ENCODE measurements around the gene VPS26B. TPM values are rescaled to one million over a fixed set of nuclear protein-coding genes. Genes with fewer than 3 reads are reported as not detected.

Gene VPS26B
- total RNA-seq, 1 donor from 2014 or later: 46.6 TPM

GRCh38 chr11:134235399-134235798 is 10.9 kb downstream of the VPS26B start:
- no peak overlapping the region for H3K4me3 Mint-ChIP-seq (ENCODE audit: unreplicated experiment)
- H3K4me1 Mint-ChIP-seq (ENCODE audit: low read depth, unreplicated experiment): peaks cover 16% of the 10 kb centered on the region
- H3K36me3 Mint-ChIP-seq (ENCODE audit: low read depth, unreplicated experiment): peaks cover 7% of the 10 kb centered on the region
- H4K20me1 ChIP-seq (ENCODE audit: insufficient read depth, low read length): peaks cover 44% of the 10 kb centered on the region
- DNase-seq (ENCODE audit: low read depth) (no peak), FAIRE-seq (no peak)
- H3K27ac ChIP-seq (ENCODE audit: low read depth, low read length): no peak overlapping the region
- peaks cover 34% of the 10 kb centered on the region for H3K79me2 ChIP-seq (ENCODE audit: insufficient read depth, low read length)
- no peaks in the 10 kb centered on the region for H3K9me3 Mint-ChIP-seq (ENCODE audit: unreplicated experiment)
- H3K27me3 Mint-ChIP-seq (ENCODE audit: low read depth, unreplicated experiment): no peaks in the 10 kb centered on the region
- H3K27ac Mint-ChIP-seq (ENCODE audit: unreplicated experiment): no peak overlapping the region
- H3K4me1 ChIP-seq (ENCODE audit: insufficient read depth, low read length): no peaks in the 10 kb centered on the region
- H3K4me2 ChIP-seq (ENCODE audit: low read length): no peak overlapping the region
- no peak overlapping the region for H3K9ac ChIP-seq (ENCODE audit: low read length)
- H3K4me3 ChIP-seq (ENCODE audit: insufficient read depth, low read depth, low read length): no peak overlapping the region
- H3K27me3 ChIP-seq (ENCODE audit: insufficient read depth, low read length): no peaks in the 10 kb centered on the region
- H3K36me3 ChIP-seq (ENCODE audit: insufficient read depth, low read length): peaks cover 8% of the 10 kb centered on the region
- TF ChIP-seq CTCF (IDR thresholded peaks at IDR 0.05; ENCODE audit: insufficient read depth, low read depth, low read length): no peak
- no peak overlapping the region for H2AFZ ChIP-seq (ENCODE audit: low read depth, low read length)
- H3K9me3 ChIP-seq (ENCODE audit: insufficient read depth, low read depth, low read length): no peaks in the 10 kb centered on the region

GRCh38 chr11:134236834-134237556 is 12.5 kb downstream of the VPS26B start:
- Mint-ChIP-seq H3K4me3 (ENCODE audit: unreplicated experiment) (no peak overlapping the region), H3K36me3 (ENCODE audit: low read depth, unreplicated experiment) (peaks cover 4% of the 10 kb centered on the region), H3K27ac (ENCODE audit: unreplicated experiment) (no peak overlapping the region), H3K4me1 (ENCODE audit: low read depth, unreplicated experiment) (peaks cover 15% of the 10 kb centered on the region), H3K9me3 (ENCODE audit: unreplicated experiment) (no peaks in the 10 kb centered on the region), H3K27me3 (ENCODE audit: low read depth, unreplicated experiment) (no peaks in the 10 kb centered on the region)
- Histone ChIP-seq H3K9me3 (ENCODE audit: insufficient read depth, low read depth, low read length) (no peaks in the 10 kb centered on the region), H2AFZ (ENCODE audit: low read depth, low read length) (no peak overlapping the region), H3K27ac (ENCODE audit: low read depth, low read length) (no peak overlapping the region), H3K36me3 (ENCODE audit: insufficient read depth, low read length) (peaks cover 12% of the 10 kb centered on the region), H3K9ac (ENCODE audit: low read length) (no peak overlapping the region), H3K79me2 (ENCODE audit: insufficient read depth, low read length) (peaks cover 19% of the 10 kb centered on the region), H4K20me1 (ENCODE audit: insufficient read depth, low read length) (peaks cover 29% of the 10 kb centered on the region), H3K4me3 (ENCODE audit: insufficient read depth, low read depth, low read length) (no peak overlapping the region), H3K4me1 (ENCODE audit: insufficient read depth, low read length) (no peaks in the 10 kb centered on the region), H3K4me2 (ENCODE audit: low read length) (no peak overlapping the region), H3K27me3 (ENCODE audit: insufficient read depth, low read length) (no peaks in the 10 kb centered on the region)
- DNase-seq (ENCODE audit: low read depth) (no peak), FAIRE-seq (no peak)
- TF ChIP-seq EZH2 (IDR thresholded peaks at IDR 0.05; ENCODE audit: insufficient read depth, low read length) (no peak), CTCF (IDR thresholded peaks at IDR 0.05; ENCODE audit: insufficient read depth, low read depth, low read length) (no peak)

GRCh38 chr11:134237557-134237922 is 13.1 kb downstream of the VPS26B start:
- no peaks in the 10 kb centered on the region for H3K9me3 ChIP-seq (ENCODE audit: insufficient read depth, low read depth, low read length)
- peaks cover 13% of the 10 kb centered on the region for H3K79me2 ChIP-seq (ENCODE audit: insufficient read depth, low read length)
- H3K27me3 ChIP-seq (ENCODE audit: insufficient read depth, low read length): no peaks in the 10 kb centered on the region
- H4K20me1 ChIP-seq (ENCODE audit: insufficient read depth, low read length): peaks cover 23% of the 10 kb centered on the region
- no peak overlapping the region for H2AFZ ChIP-seq (ENCODE audit: low read depth, low read length)
- no peak overlapping the region for H3K4me3 ChIP-seq (ENCODE audit: insufficient read depth, low read depth, low read length)
- H3K36me3 Mint-ChIP-seq (ENCODE audit: low read depth, unreplicated experiment): peaks cover 4% of the 10 kb centered on the region
- no peak for TF ChIP-seq EZH2 (IDR thresholded peaks at IDR 0.05; ENCODE audit: insufficient read depth, low read length)
- TF ChIP-seq CTCF (IDR thresholded peaks at IDR 0.05; ENCODE audit: insufficient read depth, low read depth, low read length): no peak
- no peak overlapping the region for H3K9ac ChIP-seq (ENCODE audit: low read length)
- no peak for DNase-seq (ENCODE audit: low read depth)
- H3K4me1 Mint-ChIP-seq (ENCODE audit: low read depth, unreplicated experiment): peaks cover 15% of the 10 kb centered on the region
- H3K27me3 Mint-ChIP-seq (ENCODE audit: low read depth, unreplicated experiment): no peaks in the 10 kb centered on the region
- H3K9me3 Mint-ChIP-seq (ENCODE audit: unreplicated experiment): no peaks in the 10 kb centered on the region
- no peak overlapping the region for H3K4me2 ChIP-seq (ENCODE audit: low read length)
- no peak overlapping the region for H3K4me3 Mint-ChIP-seq (ENCODE audit: unreplicated experiment)
- no peak overlapping the region for H3K27ac Mint-ChIP-seq (ENCODE audit: unreplicated experiment)
- H3K27ac ChIP-seq (ENCODE audit: low read depth, low read length): no peak overlapping the region
- H3K36me3 ChIP-seq (ENCODE audit: insufficient read depth, low read length): peaks cover 14% of the 10 kb centered on the region
- no peaks in the 10 kb centered on the region for H3K4me1 ChIP-seq (ENCODE audit: insufficient read depth, low read length)
- no peak for FAIRE-seq
